ENCODE measurements around the gene DOCK3. TPM values are rescaled to one million over a fixed set of nuclear protein-coding genes. Genes with fewer than 3 reads are reported as not detected.
A peak's percentile ranks its signal among the peaks of the same experiment; 100 is the strongest.

Gene DOCK3
- total RNA-seq, 1 donor = 0.36 TPM

GRCh38 chr3:51340013-51340829 lies 665.5 kb downstream of the DOCK3 start:
- H3K27me3 ChIP-seq (ENCODE audit: insufficient read depth, low read length) = no peaks in the 10 kb centered on the region
- H3K4me3 ChIP-seq (ENCODE audit: insufficient read depth, low read length) = peak overlapping the region; percentile 14
- H3K9me3 ChIP-seq (ENCODE audit: low read depth, low read length) = no peaks in the 10 kb centered on the region
- peaks cover 48% of the 10 kb centered on the region for H3K4me1 ChIP-seq (ENCODE audit: insufficient read depth, low read length)
- no peaks in the 10 kb centered on the region for H3K79me2 ChIP-seq (ENCODE audit: insufficient read depth, low read length)
- H2AFZ ChIP-seq (ENCODE audit: low read length) = peak overlapping the region; percentile 73
- DNase-seq (ENCODE audit: insufficient read length, low spot score, missing footprints) = peak; percentile 88
- no peaks in the 10 kb centered on the region for H4K20me1 ChIP-seq (ENCODE audit: insufficient read depth, low read length)
- peak overlapping the region; percentile 65 for H3K4me2 ChIP-seq (ENCODE audit: insufficient read depth, low read length)
- no peaks in the 10 kb centered on the region for H3K36me3 ChIP-seq (ENCODE audit: insufficient read depth, low read length)
- H3K27ac ChIP-seq (ENCODE audit: low read depth, low read length) = peak overlapping the region; percentile 84
- TF ChIP-seq, protein P1, sequence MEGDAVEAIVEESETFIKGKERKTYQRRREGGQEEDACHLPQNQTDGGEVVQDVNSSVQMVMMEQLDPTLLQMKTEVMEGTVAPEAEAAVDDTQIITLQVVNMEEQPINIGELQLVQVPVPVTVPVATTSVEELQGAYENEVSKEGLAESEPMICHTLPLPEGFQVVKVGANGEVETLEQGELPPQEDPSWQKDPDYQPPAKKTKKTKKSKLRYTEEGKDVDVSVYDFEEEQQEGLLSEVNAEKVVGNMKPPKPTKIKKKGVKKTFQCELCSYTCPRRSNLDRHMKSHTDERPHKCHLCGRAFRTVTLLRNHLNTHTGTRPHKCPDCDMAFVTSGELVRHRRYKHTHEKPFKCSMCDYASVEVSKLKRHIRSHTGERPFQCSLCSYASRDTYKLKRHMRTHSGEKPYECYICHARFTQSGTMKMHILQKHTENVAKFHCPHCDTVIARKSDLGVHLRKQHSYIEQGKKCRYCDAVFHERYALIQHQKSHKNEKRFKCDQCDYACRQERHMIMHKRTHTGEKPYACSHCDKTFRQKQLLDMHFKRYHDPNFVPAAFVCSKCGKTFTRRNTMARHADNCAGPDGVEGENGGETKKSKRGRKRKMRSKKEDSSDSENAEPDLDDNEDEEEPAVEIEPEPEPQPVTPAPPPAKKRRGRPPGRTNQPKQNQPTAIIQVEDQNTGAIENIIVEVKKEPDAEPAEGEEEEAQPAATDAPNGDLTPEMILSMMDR (IDR thresholded peaks at IDR 0.05; ENCODE audit: extremely low read depth, low read depth, low read length) = no peak

GRCh38 chr3:51340989-51341636 lies 666.4 kb downstream of the DOCK3 start:
- Histone ChIP-seq H4K20me1 (ENCODE audit: insufficient read depth, low read length) (no peaks in the 10 kb centered on the region), H3K27ac (ENCODE audit: low read depth, low read length) (peak overlapping the region; percentile 84), H3K36me3 (ENCODE audit: insufficient read depth, low read length) (no peaks in the 10 kb centered on the region), H3K27me3 (ENCODE audit: insufficient read depth, low read length) (no peaks in the 10 kb centered on the region), H2AFZ (ENCODE audit: low read length) (peak overlapping the region; percentile 70), H3K4me1 (ENCODE audit: insufficient read depth, low read length) (peaks cover 48% of the 10 kb centered on the region), H3K4me2 (ENCODE audit: insufficient read depth, low read length) (peak overlapping the region; percentile 65), H3K9me3 (ENCODE audit: low read depth, low read length) (no peaks in the 10 kb centered on the region), H3K79me2 (ENCODE audit: insufficient read depth, low read length) (no peaks in the 10 kb centered on the region), H3K4me3 (ENCODE audit: insufficient read depth, low read length) (no peak overlapping the region)
- TF ChIP-seq, protein P1 (IDR thresholded peaks at IDR 0.05; ENCODE audit: extremely low read depth, low read depth, low read length) = no peak
- no peak for DNase-seq (ENCODE audit: insufficient read length, low spot score, missing footprints)

DNA sequence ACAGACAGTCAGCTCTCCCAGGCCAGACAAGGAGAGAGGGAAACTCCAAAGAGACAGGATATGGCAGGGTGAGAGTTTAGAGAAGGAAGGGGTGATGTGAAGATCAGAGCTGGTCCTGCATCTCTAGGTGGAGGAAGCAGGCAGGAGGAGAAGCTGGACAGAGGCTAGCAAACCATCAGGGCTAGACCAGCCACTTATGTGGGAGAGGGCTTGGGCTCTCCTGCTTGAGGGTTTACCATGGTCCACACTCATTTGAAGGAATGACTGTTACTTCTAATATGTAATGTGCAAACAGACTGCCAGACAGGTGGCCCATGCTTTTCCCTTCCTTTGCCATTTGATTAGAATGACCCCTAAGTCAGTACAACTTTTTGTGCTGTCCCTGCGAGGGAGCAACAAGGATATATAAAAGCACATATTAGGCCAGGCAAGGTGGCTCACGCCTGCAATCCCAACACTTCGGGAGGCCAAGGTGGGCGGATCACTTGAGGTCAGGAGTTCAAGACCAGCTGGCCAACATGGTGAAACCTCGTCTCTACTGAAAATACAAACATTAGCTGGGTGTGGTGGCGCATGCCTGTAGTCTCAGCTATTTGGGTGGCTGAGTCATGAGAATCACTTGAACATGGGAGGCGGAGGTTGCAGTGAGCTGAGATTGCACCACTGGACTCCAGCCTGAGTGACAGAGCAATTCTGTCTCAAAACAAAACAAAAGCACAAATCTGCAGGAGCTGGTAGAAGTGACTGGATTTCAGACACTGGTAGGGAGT lies 669.4 kb downstream of the DOCK3 start:
- Histone ChIP-seq H3K9me3 (ENCODE audit: low read depth, low read length) (no peaks in the 10 kb centered on the region), H4K20me1 (ENCODE audit: insufficient read depth, low read length) (no peaks in the 10 kb centered on the region), H3K27ac (ENCODE audit: low read depth, low read length) (peak overlapping the region; percentile 31), H3K79me2 (ENCODE audit: insufficient read depth, low read length) (no peaks in the 10 kb centered on the region), H3K27me3 (ENCODE audit: insufficient read depth, low read length) (no peaks in the 10 kb centered on the region), H2AFZ (ENCODE audit: low read length) (peak overlapping the region; percentile 3), H3K36me3 (ENCODE audit: insufficient read depth, low read length) (no peaks in the 10 kb centered on the region), H3K4me1 (ENCODE audit: insufficient read depth, low read length) (peaks cover 42% of the 10 kb centered on the region), H3K4me3 (ENCODE audit: insufficient read depth, low read length) (no peak overlapping the region), H3K4me2 (ENCODE audit: insufficient read depth, low read length) (peak overlapping the region; percentile 41)
- no peak for DNase-seq (ENCODE audit: insufficient read length, low spot score, missing footprints)
- TF ChIP-seq, protein P1 (IDR thresholded peaks at IDR 0.05; ENCODE audit: extremely low read depth, low read depth, low read length) = no peak

All from osteoblast (primary cell).